Measurements from ENCODE around the gene TMED1. TPM values are rescaled to one million over a fixed set of nuclear protein-coding genes. Genes with fewer than 3 reads are reported as not detected.

Gene TMED1
- total and polyA plus RNA-seq, 2 of the 13 experiments (the other 11 are each of a cell fraction or from before 2014, with no cell fraction given) = 48.3 to 51.8 TPM

DNA sequence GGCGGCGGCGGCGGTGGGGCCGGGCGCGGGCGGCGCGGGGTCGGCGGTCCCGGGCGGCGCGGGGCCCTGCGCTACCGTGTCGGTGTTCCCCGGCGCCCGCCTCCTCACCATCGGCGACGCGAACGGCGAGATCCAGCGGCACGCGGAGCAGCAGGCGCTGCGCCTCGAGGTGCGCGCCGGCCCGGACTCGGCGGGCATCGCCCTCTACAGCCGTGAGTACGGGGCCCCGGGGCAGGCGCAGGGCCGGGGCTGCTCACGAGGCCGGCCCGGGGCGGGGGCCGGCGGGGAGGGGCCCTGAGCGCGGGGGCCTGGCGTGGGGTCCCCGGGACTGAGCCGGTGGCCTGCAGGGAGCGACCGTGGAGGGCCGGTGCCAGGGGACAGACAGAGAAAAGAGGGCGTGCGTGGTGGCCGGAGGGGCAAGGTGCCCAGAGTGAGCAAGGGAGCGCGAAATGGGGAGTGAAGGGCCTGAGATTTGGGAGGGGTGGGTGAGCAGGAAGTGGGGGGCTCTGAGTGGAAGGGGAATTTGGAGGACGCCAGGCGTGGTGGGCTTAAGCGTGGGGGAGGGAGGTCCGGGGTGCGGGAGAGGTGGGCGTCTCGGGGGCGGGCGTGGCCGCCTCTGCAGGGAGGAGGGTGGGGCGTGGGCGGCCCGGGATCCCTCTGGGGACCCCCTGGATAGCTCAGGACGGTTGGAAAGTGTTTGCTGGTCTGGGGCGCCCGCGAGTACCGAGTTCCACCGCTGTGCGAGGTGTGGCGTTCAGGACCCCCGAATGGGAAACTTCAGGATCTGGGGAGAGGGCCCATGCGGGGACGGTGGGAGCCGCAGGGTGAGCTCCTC lies 35.9 kb upstream of the TMED1 start (continued):
- no peak for TF ChIP-seq SRSF9 (IDR thresholded peaks at IDR 0.05; ENCODE audit: borderline replicate concordance, insufficient read depth, low read depth, low read length, poor library complexity, severe bottlenecking)
- TF ChIP-seq ZNF282 (IDR thresholded peaks at IDR 0.05; ENCODE audit: partially characterized antibody) = no peak
- TF ChIP-seq HMGA1 (CRISPR knock-in tag; conservative IDR thresholded peaks at IDR 0.05) = no peak
- no peak for TF ChIP-seq ZNF772 (CRISPR knock-in tag; IDR thresholded peaks at IDR 0.05)
- no peak for TF ChIP-seq DR1 (CRISPR knock-in tag; IDR thresholded peaks at IDR 0.05)
- no peak for TF ChIP-seq SMARCE1 (IDR thresholded peaks at IDR 0.05; ENCODE audit: borderline replicate concordance)
- no peak for TF ChIP-seq MEIS1 (CRISPR knock-in tag; IDR thresholded peaks at IDR 0.05; ENCODE audit: borderline replicate concordance)
- TF ChIP-seq HOXD1 (CRISPR knock-in tag; IDR thresholded peaks at IDR 0.05) = no peak
- TF ChIP-seq, protein P1, sequence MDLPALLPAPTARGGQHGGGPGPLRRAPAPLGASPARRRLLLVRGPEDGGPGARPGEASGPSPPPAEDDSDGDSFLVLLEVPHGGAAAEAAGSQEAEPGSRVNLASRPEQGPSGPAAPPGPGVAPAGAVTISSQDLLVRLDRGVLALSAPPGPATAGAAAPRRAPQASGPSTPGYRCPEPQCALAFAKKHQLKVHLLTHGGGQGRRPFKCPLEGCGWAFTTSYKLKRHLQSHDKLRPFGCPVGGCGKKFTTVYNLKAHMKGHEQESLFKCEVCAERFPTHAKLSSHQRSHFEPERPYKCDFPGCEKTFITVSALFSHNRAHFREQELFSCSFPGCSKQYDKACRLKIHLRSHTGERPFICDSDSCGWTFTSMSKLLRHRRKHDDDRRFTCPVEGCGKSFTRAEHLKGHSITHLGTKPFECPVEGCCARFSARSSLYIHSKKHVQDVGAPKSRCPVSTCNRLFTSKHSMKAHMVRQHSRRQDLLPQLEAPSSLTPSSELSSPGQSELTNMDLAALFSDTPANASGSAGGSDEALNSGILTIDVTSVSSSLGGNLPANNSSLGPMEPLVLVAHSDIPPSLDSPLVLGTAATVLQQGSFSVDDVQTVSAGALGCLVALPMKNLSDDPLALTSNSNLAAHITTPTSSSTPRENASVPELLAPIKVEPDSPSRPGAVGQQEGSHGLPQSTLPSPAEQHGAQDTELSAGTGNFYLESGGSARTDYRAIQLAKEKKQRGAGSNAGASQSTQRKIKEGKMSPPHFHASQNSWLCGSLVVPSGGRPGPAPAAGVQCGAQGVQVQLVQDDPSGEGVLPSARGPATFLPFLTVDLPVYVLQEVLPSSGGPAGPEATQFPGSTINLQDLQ (CRISPR knock-in tag; IDR thresholded peaks at IDR 0.05) = no peak
- no peak for TF ChIP-seq ZNF550 (CRISPR knock-in tag; IDR thresholded peaks at IDR 0.05; ENCODE audit: borderline replicate concordance)
- no peak for TF ChIP-seq ZNF362 (CRISPR knock-in tag; IDR thresholded peaks at IDR 0.05; ENCODE audit: borderline replicate concordance)
- no peak for TF ChIP-seq YEATS2 (CRISPR knock-in tag; IDR thresholded peaks at IDR 0.05; ENCODE audit: borderline replicate concordance)
- TF ChIP-seq POGZ (CRISPR knock-in tag; IDR thresholded peaks at IDR 0.05) = no peak
- no peak for TF ChIP-seq ARID2 (CRISPR knock-in tag; IDR thresholded peaks at IDR 0.05; ENCODE audit: borderline replicate concordance)
- no peak for TF ChIP-seq USF2 (IDR thresholded peaks at IDR 0.05; ENCODE audit: low read depth, low read length)
- no peak for TF ChIP-seq USF2 (CRISPR knock-in tag; IDR thresholded peaks at IDR 0.05; ENCODE audit: borderline replicate concordance)
- no peak for TF ChIP-seq ZNF841 (CRISPR knock-in tag; IDR thresholded peaks at IDR 0.05; ENCODE audit: borderline replicate concordance)
- TF ChIP-seq, protein P2, sequence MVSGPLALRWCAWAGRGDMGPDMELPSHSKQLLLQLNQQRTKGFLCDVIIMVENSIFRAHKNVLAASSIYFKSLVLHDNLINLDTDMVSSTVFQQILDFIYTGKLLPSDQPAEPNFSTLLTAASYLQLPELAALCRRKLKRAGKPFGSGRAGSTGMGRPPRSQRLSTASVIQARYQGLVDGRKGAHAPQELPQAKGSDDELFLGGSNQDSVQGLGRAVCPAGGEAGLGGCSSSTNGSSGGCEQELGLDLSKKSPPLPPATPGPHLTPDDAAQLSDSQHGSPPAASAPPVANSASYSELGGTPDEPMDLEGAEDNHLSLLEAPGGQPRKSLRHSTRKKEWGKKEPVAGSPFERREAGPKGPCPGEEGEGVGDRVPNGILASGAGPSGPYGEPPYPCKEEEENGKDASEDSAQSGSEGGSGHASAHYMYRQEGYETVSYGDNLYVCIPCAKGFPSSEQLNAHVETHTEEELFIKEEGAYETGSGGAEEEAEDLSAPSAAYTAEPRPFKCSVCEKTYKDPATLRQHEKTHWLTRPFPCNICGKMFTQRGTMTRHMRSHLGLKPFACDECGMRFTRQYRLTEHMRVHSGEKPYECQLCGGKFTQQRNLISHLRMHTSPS (CRISPR knock-in tag; IDR thresholded peaks at IDR 0.05; ENCODE audit: low read depth) = no peak
- no peak for TF ChIP-seq SRSF4 (IDR thresholded peaks at IDR 0.05; ENCODE audit: low read depth, low read length, poor library complexity, severe bottlenecking)
